ENCODE measurements around the gene ADGRV1.

ADGRV1 gene

GRCh38 chr5:91133183-91133582 is 574.6 kb downstream of the ADGRV1 start:
- no peak for DNase-seq (ENCODE audit: low read depth in 2 of 2)

- DNase-seq (ENCODE audit: low read depth in 2 of 2) = no peak
Measured at GRCh38 chr5:91135475-91136248, 577.1 kb downstream of the ADGRV1 start.

- DNase-seq (ENCODE audit: low read depth in 2 of 2) = no peak
Measured at GRCh38 chr5:91136271-91136670, 577.7 kb downstream of the ADGRV1 start.

- DNase-seq (ENCODE audit: low read depth in 2 of 2) = no peak
Measured at GRCh38 chr5:91137647-91138046, 579.0 kb downstream of the ADGRV1 start.

- DNase-seq (ENCODE audit: low read depth in 2 of 2) = no peak
Measured at GRCh38 chr5:91139572-91140200, 581.1 kb downstream of the ADGRV1 start.

- DNase-seq (ENCODE audit: low read depth in 2 of 2) = no peak
Measured at GRCh38 chr5:91140657-91141056, 582.1 kb downstream of the ADGRV1 start.

GRCh38 chr5:91141642-91142041 is 583.0 kb downstream of the ADGRV1 start:
- no peak for DNase-seq (ENCODE audit: low read depth in 2 of 2)

GRCh38 chr5:91142386-91142785 is 583.8 kb downstream of the ADGRV1 start:
- DNase-seq (ENCODE audit: low read depth in 2 of 2) = no peak

GRCh38 chr5:91142819-91143218 is 584.2 kb downstream of the ADGRV1 start:
- DNase-seq (ENCODE audit: low read depth in 2 of 2) = no peak

GRCh38 chr5:91143840-91144239 is 585.2 kb downstream of the ADGRV1 start:
- DNase-seq (ENCODE audit: low read depth in 2 of 2) = no peak

- DNase-seq (ENCODE audit: low read depth in 2 of 2) = no peak
Measured at GRCh38 chr5:91144491-91145332, 586.1 kb downstream of the ADGRV1 start.

- no peak for DNase-seq (ENCODE audit: low read depth in 2 of 2)
Measured at GRCh38 chr5:91145333-91145620, 586.7 kb downstream of the ADGRV1 start.

GRCh38 chr5:91146230-91146629 is 587.6 kb downstream of the ADGRV1 start:
- no peak for DNase-seq (ENCODE audit: low read depth in 2 of 2)

GRCh38 chr5:91146905-91147600 is 588.5 kb downstream of the ADGRV1 start:
- DNase-seq (ENCODE audit: low read depth in 2 of 2) = no peak

GRCh38 chr5:91150234-91150633 is 591.6 kb downstream of the ADGRV1 start:
- no peak for DNase-seq (ENCODE audit: low read depth in 2 of 2)

- DNase-seq (ENCODE audit: low read depth in 2 of 2) = no peak
Measured at GRCh38 chr5:91150636-91151035, 592.0 kb downstream of the ADGRV1 start.

- no peak for DNase-seq (ENCODE audit: low read depth in 2 of 2)
Measured at GRCh38 chr5:91151947-91152346, 593.4 kb downstream of the ADGRV1 start.

- no peak for DNase-seq (ENCODE audit: low read depth in 2 of 2)
Measured at GRCh38 chr5:91154338-91154737, 595.7 kb downstream of the ADGRV1 start.

GRCh38 chr5:91155274-91155673 is 596.7 kb downstream of the ADGRV1 start:
- no peak for DNase-seq (ENCODE audit: low read depth in 2 of 2)

GRCh38 chr5:91156242-91156641 is 597.6 kb downstream of the ADGRV1 start:
- no peak for DNase-seq (ENCODE audit: low read depth in 2 of 2)

GRCh38 chr5:91158011-91158410 is 599.4 kb downstream of the ADGRV1 start:
- DNase-seq (ENCODE audit: low read depth in 2 of 2) = no peak

- no peak for DNase-seq (ENCODE audit: low read depth in 2 of 2)
Measured at GRCh38 chr5:91159647-91160046, 601.0 kb downstream of the ADGRV1 start.
